ENCODE data around the gene NR2F1-AS1.

The NR2F1-AS1 gene

GRCh38 chr5:93588352-93589151 lies 7.5 kb upstream of the NR2F1-AS1 start:
- Mint-ChIP-seq H3K36me3 (ENCODE audit: low read depth) (peaks cover 78% of the 10 kb centered on the region), H3K4me1 (peaks cover 53% of the 10 kb centered on the region)

GRCh38 chr5:93587597-93588351 lies 6.8 kb upstream of the NR2F1-AS1 start:
- Mint-ChIP-seq H3K4me3 (peak overlapping the region; percentile 98 to 99 (median 98)), H3K9me3 (peaks cover 12% of the 10 kb centered on the region), H3K4me1 (peaks cover 46% of the 10 kb centered on the region), H3K27ac (peak overlapping the region; percentile 99 to 100 (median 99)), H3K27me3 (ENCODE audit: low read depth) (peaks cover 58% of the 10 kb centered on the region), H3K36me3 (ENCODE audit: low read depth) (peaks cover 73% of the 10 kb centered on the region)
- no peak for TF ChIP-seq CTCF (IDR thresholded peaks at IDR 0.05; ENCODE audit: unreplicated experiment in 3 of 3)

More at GRCh38 chr5:93588352-93589151, 7.5 kb upstream of the NR2F1-AS1 start:
- no peak for TF ChIP-seq CTCF (IDR thresholded peaks at IDR 0.05; ENCODE audit: unreplicated experiment in 3 of 3)
- peaks cover 65% of the 10 kb centered on the region for H3K27me3 Mint-ChIP-seq (ENCODE audit: low read depth)
- peaks cover 10% of the 10 kb centered on the region for H3K9me3 Mint-ChIP-seq
- H3K27ac Mint-ChIP-seq = peak overlapping the region; percentile 99 to 100 (median 99)
- H3K4me3 Mint-ChIP-seq = peak overlapping the region; percentile 98 to 99 (median 98)

GRCh38 chr5:93586736-93587596 lies 5.9 kb upstream of the NR2F1-AS1 start:
- no peak for TF ChIP-seq CTCF (IDR thresholded peaks at IDR 0.05; ENCODE audit: unreplicated experiment in 3 of 3)
- Mint-ChIP-seq H3K4me3 (peak overlapping the region; percentile 98 to 99 (median 98)), H3K36me3 (ENCODE audit: low read depth) (peaks cover 68% of the 10 kb centered on the region), H3K4me1 (peaks cover 41% of the 10 kb centered on the region), H3K9me3 (peaks cover 12% of the 10 kb centered on the region), H3K27ac (peak overlapping the region; percentile 99 to 100 (median 99)), H3K27me3 (ENCODE audit: low read depth) (peaks cover 53% of the 10 kb centered on the region)

- peaks cover 12% of the 10 kb centered on the region for H3K9me3 Mint-ChIP-seq
- H3K27me3 Mint-ChIP-seq (ENCODE audit: low read depth) = peaks cover 45% of the 10 kb centered on the region
- peaks cover 57% of the 10 kb centered on the region for H3K36me3 Mint-ChIP-seq (ENCODE audit: low read depth)
- peak overlapping the region; percentile 98 to 99 (median 98) for H3K4me3 Mint-ChIP-seq
- no peak for TF ChIP-seq CTCF (IDR thresholded peaks at IDR 0.05; ENCODE audit: unreplicated experiment in 3 of 3)
- peak overlapping the region; percentile 99 to 100 (median 99) for H3K27ac Mint-ChIP-seq
- H3K4me1 Mint-ChIP-seq = peaks cover 30% of the 10 kb centered on the region
These were observed 4.9 kb upstream of the NR2F1-AS1 start for GRCh38 chr5:93585767-93586385.

- peak overlapping the region; percentile 98 to 99 (median 98) for H3K4me3 Mint-ChIP-seq
- peaks cover 12% of the 10 kb centered on the region for H3K9me3 Mint-ChIP-seq
- peaks cover 23% of the 10 kb centered on the region for H3K4me1 Mint-ChIP-seq
These were observed 4.2 kb upstream of the NR2F1-AS1 start for GRCh38 chr5:93585041-93585766.

More at GRCh38 chr5:93585041-93585766, 4.2 kb upstream of the NR2F1-AS1 start:
- TF ChIP-seq CTCF (IDR thresholded peaks at IDR 0.05; ENCODE audit: unreplicated experiment in 3 of 3) = no peak
- H3K27me3 Mint-ChIP-seq (ENCODE audit: low read depth) = peaks cover 50% of the 10 kb centered on the region
- peak overlapping the region; percentile 99 to 100 (median 99) for H3K27ac Mint-ChIP-seq
- H3K36me3 Mint-ChIP-seq (ENCODE audit: low read depth) = peaks cover 50% of the 10 kb centered on the region
